ENCODE data around the gene SLC6A1. TPM values are rescaled to one million over a fixed set of nuclear protein-coding genes. Genes with fewer than 3 reads are reported as not detected.

SLC6A1 gene
- polyA plus RNA-seq, 2 of the 4 experiments (the other 2 are of a cell fraction) = not detected

- H3K27ac ChIP-seq = no peak overlapping the region
- TF ChIP-seq PBX3 (IDR thresholded peaks at IDR 0.05) (no peak), ZFP36 (IDR thresholded peaks at IDR 0.05; ENCODE audit: borderline replicate concordance, partially characterized antibody) (no peak), BCL3 (IDR thresholded peaks at IDR 0.05) (no peak), SMC3 (IDR thresholded peaks at IDR 0.05) (no peak), USF2 (IDR thresholded peaks at IDR 0.05) (no peak), NR3C1 (IDR thresholded peaks at IDR 0.05) (no peak), CBX8 (IDR thresholded peaks at IDR 0.05) (no peak), POLR2A (IDR thresholded peaks at IDR 0.05; ENCODE audit: low read length) (no peak), FOXS1 (CRISPR knock-in tag; IDR thresholded peaks at IDR 0.05) (no peak), RFX5 (IDR thresholded peaks at IDR 0.05) (no peak), CBX2 (IDR thresholded peaks at IDR 0.05; ENCODE audit: borderline replicate concordance, low read depth) (no peak), MYC (IDR thresholded peaks at IDR 0.05; ENCODE audit: borderline replicate concordance, low read length) (no peak), MAFK (IDR thresholded peaks at IDR 0.05; ENCODE audit: partially characterized antibody) (no peak)
- no peak overlapping the region for H3K4me2 ChIP-seq
- H3K4me1 ChIP-seq = peaks cover 8% of the 10 kb centered on the region; the same call in 1 of the 3 replicates
- 86% methylated on average over 7 of the region's 7 CpGs for WGBS (ENCODE audit: missing lambda C conversion rate)
- DNase-seq (ENCODE audit: low read depth in 1 of 2, low spot score in 1 of 2) (no peak), FAIRE-seq (no peak), ATAC-seq (no peak)
- no peak overlapping the region for H3K4me3 ChIP-seq
- peaks cover 11% of the 10 kb centered on the region for H3K9me3 ChIP-seq
- ChIA-PET CTCF (interaction anchor here (1.2 to 11.4 kb wide), 7 partner anchors 12 to 299 kb away, joined by 3 to 297 read pairs (median 23); partner anchors contain the start of gene HRH1), POLR2A (no interaction called here)
These were observed 70.2 kb downstream of the SLC6A1 start for GRCh38 chr3:11062704-11063103.

GRCh38 chr3:11071096-11071755 lies 78.7 kb downstream of the SLC6A1 start:
- ChIA-PET CTCF (interaction anchor here (0.5 to 5.2 kb wide), 5 partner anchors 10 to 1476 kb away, joined by 3 to 43 read pairs (median 6); no protein-coding TSS in a partner anchor), POLR2A (no interaction called here)
- DNase-seq (ENCODE audit: low read depth in 1 of 2, low spot score in 1 of 2) = no peak
- H3K4me3 ChIP-seq = no peak overlapping the region
- H3K27ac ChIP-seq = no peak overlapping the region
- no peak overlapping the region for H3K4me2 ChIP-seq
- no peak for TF ChIP-seq CEBPB (IDR thresholded peaks at IDR 0.05)
- TF ChIP-seq REST (IDR thresholded peaks at IDR 0.05) = no peak
- TF ChIP-seq JUNB (IDR thresholded peaks at IDR 0.05) = no peak
- TF ChIP-seq POLR2AphosphoS2 (conservative IDR thresholded peaks at IDR 0.05; ENCODE audit: low read length) = no peak
- TF ChIP-seq CHD4 (IDR thresholded peaks at IDR 0.05; ENCODE audit: borderline replicate concordance) = no peak
- no peak for TF ChIP-seq MYC (IDR thresholded peaks at IDR 0.05; ENCODE audit: borderline replicate concordance, low read length)
- no peak for TF ChIP-seq RAD21 (conservative IDR thresholded peaks at IDR 0.05 in 1 of 2, IDR thresholded peaks at IDR 0.05 in 1 of 2)
- TF ChIP-seq GATA3 (IDR thresholded peaks at IDR 0.05; ENCODE audit: borderline replicate concordance) = no peak
- no peak for TF ChIP-seq KDM5A (IDR thresholded peaks at IDR 0.05)
- no peak for TF ChIP-seq PBX3 (IDR thresholded peaks at IDR 0.05)
- no peaks in the 10 kb centered on the region for H3K9me3 ChIP-seq
- ATAC-seq = no peak
- no peak for FAIRE-seq
- 69% methylated on average over 18 of the region's 26 CpGs for WGBS (ENCODE audit: missing lambda C conversion rate)
- H3K4me1 ChIP-seq = no peaks in the 10 kb centered on the region

Data from A549 (cell line).